HG03060 (cell line): ENCODE measurements around the gene AGFG2.
A peak's percentile ranks its signal among the peaks of the same experiment; 100 is the strongest.
"Not testable (repeated sequence)": the region's sequence is repeated elsewhere in the genome, so short reads cannot be mapped to it uniquely, and the experiment has no call there.

Source experiments
- ATAC-seq: cut with Tn5 transposase; IDR thresholded peaks from one replicate; pipeline ENCODE4 v1.9.1; 2021; ENCODE audit warnings: low read depth, moderate number of reproducible peaks; ENCODE audit not compliant: unreplicated experiment

Gene AGFG2, protein sequence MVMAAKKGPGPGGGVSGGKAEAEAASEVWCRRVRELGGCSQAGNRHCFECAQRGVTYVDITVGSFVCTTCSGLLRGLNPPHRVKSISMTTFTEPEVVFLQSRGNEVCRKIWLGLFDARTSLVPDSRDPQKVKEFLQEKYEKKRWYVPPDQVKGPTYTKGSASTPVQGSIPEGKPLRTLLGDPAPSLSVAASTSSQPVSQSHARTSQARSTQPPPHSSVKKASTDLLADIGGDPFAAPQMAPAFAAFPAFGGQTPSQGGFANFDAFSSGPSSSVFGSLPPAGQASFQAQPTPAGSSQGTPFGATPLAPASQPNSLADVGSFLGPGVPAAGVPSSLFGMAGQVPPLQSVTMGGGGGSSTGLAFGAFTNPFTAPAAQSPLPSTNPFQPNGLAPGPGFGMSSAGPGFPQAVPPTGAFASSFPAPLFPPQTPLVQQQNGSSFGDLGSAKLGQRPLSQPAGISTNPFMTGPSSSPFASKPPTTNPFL

DNA sequence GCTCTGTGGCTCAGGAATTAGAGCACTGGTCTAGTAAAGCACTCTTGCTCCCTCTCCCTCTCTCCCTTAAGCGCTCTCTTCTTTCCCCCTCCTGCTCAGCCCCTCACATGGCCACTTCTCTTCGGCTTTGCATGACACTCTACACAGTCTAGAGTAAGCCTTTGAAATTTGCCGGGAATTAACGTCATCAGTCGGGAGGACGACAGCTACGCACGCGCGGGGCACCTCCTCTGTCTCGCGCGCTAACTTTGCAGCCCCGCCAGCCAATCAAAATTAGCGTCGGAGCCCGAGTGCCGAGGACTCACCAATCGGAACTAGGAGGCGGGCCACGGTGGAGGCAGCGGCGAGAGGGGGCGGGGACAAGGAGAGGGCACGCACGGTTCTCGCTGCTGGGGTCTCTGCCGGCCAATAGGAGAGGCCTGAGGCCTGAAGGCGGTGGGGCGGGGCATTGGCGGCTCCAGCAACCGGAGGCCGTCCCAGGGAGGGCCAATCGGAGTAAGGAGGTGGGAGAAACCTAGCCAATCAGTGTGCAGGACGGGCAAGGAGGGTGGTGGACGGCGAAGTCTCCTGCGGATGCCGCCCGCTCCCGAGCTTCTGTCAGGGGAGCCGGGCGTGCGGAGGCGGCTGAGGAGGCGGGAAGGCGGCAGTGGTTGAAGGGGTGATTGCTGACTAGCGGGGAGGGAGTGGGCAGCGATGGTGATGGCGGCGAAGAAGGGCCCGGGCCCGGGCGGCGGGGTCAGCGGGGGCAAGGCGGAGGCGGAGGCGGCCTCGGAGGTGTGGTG, at the start of gene AGFG2:
Gene AGFG2 (plus strand): TSS at position 550 of the 782 bp plus-strand sequence. CDS start 144 bp downstream, at position 694.
- peak; percentile 79 for ATAC-seq

GRCh38 chr7:100489824-100490223, 49.2 kb upstream of the AGFG2 start:
- no peak for ATAC-seq

DNA sequence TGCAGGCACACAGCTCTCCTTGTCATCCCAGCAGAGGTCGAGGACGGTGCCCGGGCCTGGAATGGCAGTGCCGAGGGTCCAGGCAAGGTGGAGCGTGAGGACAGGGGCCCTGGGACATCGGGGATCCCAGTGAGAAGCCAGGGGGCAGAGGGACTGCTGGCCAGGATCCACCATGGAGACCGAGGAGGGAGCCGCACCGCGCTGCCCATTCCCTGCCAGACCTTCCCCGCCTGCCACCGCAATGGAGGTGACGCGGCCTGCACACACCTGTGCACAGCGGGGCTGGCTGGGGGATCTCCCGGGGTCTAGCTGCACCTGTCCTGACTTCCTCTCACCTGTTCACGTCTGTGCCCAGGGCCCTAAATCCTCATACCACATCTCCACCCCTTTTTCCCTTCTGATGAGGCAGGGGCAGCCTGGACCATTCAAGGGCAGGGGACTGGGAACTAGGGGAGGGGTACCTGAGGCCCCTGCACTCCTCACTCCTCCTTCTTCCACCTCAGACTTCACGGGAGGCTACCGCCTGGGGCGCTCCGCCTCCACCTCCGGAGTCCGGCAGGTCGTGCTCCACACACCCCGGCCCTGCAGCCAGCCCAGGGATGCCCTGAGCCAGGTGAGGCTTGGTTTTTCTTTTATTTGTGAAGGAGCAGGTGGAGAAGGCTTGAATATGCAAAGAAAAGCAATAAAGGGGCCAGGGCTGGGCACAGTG, 48.4 kb upstream of the AGFG2 start:
- no peak for ATAC-seq

DNA sequence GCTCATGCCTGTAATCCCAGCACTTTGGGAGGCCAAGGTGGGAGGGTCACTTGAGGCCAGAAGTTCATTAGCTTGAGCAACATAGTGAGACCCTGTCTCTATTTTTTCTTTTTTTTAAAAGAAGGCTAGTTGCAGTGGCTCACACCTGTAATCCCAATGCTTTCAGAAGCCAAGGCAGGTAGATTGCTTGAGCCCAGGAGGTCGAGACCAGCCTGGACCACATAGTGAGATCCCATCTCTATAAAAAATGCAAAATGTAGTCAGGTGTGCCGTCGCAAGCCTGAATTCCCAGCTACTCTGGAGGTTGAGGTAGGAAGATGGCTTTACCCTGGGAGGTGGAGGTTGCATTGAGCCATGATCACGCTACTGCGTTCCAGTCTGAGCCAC, 47.8 kb upstream of the AGFG2 start:
- ATAC-seq = no peak

DNA sequence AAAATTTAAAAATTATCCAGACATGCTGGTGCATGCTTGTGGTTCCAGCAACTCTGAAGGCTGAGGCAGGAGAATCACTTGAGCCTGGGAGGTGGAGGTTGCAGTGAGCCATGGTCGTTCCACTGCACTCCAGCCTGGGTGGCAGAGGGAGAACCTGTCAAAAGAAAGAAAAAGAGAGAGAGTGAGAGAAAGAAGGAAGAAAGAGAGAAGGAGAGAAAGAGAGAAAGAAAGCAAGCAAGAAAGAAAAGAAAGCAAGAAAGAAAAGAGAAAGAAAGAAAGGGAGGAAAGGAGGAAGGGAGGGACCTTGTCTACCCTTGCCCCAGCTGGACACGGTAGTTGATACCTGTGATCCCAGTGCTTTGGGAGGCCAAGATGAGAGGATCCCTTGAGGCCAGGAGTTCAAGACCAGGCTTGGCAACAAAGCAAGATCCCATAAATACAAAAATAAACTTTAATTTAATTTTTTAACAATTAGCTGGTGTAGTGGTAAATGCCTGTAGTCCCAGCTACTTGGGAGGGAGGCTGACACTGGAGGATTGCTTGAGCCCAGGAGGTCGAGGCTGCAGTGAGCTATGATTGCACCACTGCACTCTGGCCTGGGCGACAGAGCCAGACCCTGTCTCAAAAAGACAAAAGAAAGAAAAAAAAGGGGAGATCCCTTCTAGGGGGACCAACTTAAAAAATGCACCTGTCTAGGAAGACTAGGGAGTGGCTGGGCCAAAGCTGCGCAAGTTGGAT, 46.1 kb upstream of the AGFG2 start:
- ATAC-seq = no peak

DNA sequence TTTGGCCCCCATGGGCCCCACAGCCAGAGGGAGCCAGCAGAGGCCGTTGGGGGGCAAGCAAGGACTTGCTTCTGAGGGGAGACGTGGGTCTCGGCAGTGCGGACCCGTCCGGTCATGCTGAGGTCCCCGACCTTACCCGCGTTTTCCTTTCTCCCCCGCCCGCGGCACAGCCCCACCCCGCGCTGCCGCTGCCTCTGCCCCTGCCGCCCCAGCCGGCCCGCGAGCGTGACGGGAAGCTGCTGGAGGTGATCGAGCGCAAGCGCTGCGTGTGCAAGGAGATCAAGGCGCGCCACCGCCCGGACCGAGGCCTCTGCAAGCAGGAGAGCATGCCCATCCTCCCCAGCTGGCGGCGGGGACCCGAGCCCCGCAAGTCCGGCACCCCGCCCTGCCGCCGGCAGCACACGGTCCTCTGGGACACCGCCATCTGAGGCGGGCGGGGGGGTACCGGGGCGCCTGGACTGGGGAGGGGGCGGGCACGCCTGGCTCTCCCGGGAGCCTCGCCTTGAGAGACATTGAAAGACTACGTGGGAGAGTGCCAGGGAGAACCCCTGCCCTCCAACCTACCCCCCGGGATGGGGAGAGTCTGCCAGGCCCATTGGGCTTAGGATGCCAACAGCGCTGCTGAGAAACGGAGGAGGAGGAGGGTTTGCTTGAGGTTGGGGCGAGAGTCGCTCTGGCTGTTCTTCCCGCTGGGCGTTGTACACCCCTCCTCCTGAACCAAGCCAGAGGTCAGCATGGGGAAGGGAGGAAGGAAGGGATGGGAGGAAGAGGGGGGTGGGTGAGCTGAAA, 45.3 kb upstream of the AGFG2 start:
- no peak for ATAC-seq

DNA sequence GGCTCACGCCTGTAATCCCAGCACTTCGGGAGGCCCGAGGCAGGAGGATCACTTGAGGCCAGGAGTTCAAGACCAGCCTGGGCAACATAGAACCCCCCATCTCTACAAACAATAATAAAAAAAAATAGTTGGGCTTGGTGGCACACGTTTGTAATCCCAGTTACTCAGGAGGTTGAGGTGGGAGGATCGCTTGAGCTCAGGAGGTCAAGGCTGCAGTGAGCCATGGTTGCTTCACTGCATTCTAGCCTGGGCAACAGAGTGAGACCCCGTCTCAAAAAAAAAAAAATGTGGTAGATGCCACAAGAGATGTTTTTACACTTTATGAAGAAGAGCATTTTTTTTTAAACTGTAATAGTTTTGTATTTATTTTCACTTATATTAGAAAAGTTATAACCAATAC, 42.5 kb upstream of the AGFG2 start:
- ATAC-seq = no peak

DNA sequence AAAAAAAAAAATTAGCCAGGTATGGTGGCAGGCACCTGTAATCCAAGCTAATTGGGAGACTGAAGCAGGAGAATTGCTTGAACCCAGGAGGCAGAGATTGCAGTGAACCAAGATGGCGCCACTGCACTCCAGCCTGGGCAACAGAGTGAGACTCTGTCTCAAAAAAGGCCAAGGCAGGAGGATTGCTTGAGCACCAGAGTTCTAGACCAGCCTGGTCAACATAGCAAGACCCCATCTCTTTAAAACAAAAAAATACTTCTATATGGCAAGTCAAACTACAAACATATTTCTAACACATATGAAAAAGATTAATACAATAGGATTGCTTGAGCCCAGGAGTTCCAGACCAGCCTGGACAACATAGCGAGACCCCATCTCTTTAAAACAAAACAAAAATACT, 38.3 kb upstream of the AGFG2 start:
- ATAC-seq = not testable (repeated sequence)

DNA sequence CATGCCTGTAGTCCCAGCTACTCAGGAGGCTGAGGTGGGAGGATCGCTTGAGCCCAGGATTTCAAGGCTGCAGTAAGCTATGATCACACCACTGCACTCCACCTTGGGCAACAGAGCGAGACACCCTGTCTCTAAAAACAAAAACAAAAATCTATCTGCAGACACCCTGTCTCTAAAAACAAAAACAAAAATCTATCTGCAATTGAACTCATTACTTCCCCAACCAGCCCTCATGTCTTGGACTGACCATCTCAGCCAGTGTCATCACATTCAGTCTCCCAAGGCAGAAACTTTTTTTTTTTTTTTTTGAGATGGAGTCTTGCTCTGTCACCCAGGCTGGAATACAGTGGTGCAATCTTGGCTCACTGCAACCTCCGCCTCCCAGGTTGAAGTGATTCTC, 35.0 kb upstream of the AGFG2 start:
- not testable (repeated sequence) for ATAC-seq

GRCh38 chr7:100504887-100505611, 34.0 kb upstream of the AGFG2 start:
- ATAC-seq = no peak

GRCh38 chr7:100506356-100506923, 32.6 kb upstream of the AGFG2 start:
- no peak for ATAC-seq

- no peak for ATAC-seq
Measured at GRCh38 chr7:100509231-100509630, 29.8 kb upstream of the AGFG2 start.

GRCh38 chr7:100510437-100511239, 28.4 kb upstream of the AGFG2 start:
- no peak for ATAC-seq

DNA sequence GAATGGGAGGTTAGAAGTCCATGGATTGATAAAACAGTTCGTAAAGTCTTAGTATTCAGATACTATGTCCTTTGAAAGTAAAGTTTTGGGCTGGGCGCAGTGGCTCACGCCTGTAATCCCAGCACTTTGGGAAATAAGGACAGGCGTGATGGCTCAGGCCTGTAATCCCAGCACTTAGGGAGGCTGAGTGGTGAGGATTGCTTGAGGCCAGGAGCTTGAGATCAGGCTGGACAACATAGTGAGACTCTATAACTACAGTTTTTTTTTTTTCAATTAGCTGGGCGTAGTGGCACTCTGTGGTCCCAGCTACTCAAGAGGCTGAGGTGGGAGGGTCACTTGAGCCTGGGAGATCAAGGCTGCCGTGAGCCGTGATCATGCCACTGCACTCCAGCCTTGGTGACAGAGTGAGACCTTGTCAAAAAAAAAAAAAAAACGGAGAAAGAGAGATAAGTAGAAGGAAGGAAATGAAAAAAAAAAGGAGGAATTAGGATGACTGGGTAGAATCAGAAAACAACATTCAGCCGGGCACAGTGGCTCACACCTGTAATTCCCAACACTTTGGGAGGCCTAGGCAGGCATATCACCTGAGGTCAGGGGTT, 25.7 kb upstream of the AGFG2 start:
- no peak for ATAC-seq

GRCh38 chr7:100515072-100515532, 23.9 kb upstream of the AGFG2 start:
- ATAC-seq = no peak

GRCh38 chr7:100516135-100516812, 22.7 kb upstream of the AGFG2 start:
- no peak for ATAC-seq

DNA sequence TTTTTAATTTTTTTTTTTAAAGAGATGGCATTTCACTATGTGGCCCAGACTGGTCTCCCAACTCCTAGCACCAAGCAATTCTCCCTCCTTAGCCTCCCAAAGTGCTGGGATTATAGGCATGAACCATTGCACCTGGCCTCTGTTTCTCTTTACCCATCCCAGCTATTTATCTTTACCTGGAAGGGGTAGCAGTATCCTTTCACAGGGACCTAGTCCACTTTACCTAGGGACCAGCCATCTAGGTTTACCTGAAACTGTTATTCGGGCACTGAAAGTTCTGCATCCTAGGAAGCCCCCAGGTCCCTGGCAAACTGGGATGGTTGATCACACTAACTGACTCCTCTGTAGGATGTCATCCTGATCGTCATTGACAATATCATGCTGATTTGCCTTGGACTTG, 21.7 kb upstream of the AGFG2 start:
- ATAC-seq = no peak
